ENCODE data around the gene EIF4G1. TPM values are rescaled to one million over a fixed set of nuclear protein-coding genes. Genes with fewer than 3 reads are reported as not detected.
A peak's percentile ranks its signal among the peaks of the same experiment; 100 is the strongest.

The EIF4G1 gene
- total and polyA plus RNA-seq, 10 of the 15 experiments (the other 5 are each of a cell fraction or from before 2014, with no cell fraction given) = 5.7 to 462 (median 237) TPM

DNA sequence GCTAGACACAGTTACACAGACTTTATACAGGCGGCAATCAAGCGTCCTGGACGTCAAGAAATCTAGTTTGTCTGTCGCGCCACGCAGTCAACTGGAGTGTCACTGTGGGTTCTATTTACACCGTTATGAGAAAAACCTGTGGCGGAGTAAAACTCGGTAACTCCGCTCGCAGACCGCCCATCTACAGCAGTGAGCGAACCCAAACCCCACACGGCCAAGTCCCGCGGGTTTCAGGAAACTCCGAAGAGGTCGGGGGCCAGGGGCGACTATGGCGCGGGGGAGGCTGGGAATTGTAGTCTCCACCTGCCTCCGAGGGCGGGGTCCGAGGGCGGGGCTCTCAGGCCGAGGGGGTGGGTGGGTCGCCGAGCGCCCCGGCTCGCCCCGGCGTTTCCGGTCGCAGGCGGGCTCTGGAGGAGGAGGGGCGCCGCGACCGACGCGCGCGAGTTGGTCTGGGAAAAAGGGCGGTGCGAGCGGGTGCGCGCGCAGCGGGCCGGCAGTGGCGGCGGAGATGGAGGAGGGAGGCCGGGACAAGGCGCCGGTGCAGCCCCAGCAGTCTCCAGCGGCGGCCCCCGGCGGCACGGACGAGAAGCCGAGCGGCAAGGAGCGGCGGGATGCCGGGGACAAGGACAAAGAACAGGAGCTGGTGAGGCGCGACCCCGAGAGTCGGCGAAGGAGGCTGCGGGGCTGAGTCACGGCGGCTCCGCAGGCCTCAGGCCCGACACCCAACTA lies 15.5 kb upstream of the EIF4G1 start, which contains the start of gene PSMD2 (continued):
- TF ChIP-seq, protein P1, sequence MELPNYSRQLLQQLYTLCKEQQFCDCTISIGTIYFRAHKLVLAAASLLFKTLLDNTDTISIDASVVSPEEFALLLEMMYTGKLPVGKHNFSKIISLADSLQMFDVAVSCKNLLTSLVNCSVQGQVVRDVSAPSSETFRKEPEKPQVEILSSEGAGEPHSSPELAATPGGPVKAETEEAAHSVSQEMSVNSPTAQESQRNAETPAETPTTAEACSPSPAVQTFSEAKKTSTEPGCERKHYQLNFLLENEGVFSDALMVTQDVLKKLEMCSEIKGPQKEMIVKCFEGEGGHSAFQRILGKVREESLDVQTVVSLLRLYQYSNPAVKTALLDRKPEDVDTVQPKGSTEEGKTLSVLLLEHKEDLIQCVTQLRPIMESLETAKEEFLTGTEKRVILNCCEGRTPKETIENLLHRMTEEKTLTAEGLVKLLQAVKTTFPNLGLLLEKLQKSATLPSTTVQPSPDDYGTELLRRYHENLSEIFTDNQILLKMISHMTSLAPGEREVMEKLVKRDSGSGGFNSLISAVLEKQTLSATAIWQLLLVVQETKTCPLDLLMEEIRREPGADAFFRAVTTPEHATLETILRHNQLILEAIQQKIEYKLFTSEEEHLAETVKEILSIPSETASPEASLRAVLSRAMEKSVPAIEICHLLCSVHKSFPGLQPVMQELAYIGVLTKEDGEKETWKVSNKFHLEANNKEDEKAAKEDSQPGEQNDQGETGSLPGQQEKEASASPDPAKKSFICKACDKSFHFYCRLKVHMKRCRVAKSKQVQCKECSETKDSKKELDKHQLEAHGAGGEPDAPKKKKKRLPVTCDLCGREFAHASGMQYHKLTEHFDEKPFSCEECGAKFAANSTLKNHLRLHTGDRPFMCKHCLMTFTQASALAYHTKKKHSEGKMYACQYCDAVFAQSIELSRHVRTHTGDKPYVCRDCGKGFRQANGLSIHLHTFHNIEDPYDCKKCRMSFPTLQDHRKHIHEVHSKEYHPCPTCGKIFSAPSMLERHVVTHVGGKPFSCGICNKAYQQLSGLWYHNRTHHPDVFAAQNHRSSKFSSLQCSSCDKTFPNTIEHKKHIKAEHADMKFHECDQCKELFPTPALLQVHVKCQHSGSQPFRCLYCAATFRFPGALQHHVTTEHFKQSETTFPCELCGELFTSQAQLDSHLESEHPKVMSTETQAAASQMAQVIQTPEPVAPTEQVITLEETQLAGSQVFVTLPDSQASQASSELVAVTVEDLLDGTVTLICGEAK (IDR thresholded peaks at IDR 0.05; ENCODE audit: borderline replicate concordance) = 0 out of 2 replicates have a peak, but pooled peaks have one; percentile 57
- peak; percentile 49 for TF ChIP-seq TAF1 (IDR thresholded peaks at IDR 0.05; ENCODE audit: borderline replicate concordance, low read depth, low read length)
- peak; percentile 77 for TF ChIP-seq BRCA1 (IDR thresholded peaks at IDR 0.05; ENCODE audit: low read depth, low read length)
- no peak for TF ChIP-seq POU2F2 (IDR thresholded peaks at IDR 0.05; ENCODE audit: borderline replicate concordance, low read depth, low read length)
- TF ChIP-seq DPF2 (IDR thresholded peaks at IDR 0.05) = 0 out of 2 replicates have a peak, but pooled peaks have one; percentile 14
- TF ChIP-seq NRF1 (conservative IDR thresholded peaks at IDR 0.05; ENCODE audit: low read depth, low read length) = peak; percentile 45; the same call in 1 of the 2 replicates
- no peak for TF ChIP-seq IRF4 (IDR thresholded peaks at IDR 0.05; ENCODE audit: low read depth, low read length)
- TF ChIP-seq MXI1 (IDR thresholded peaks at IDR 0.05; ENCODE audit: low read depth, low read length) = peak; percentile 73; the same call in 1 of the 2 replicates
- no peak for TF ChIP-seq SRF (IDR thresholded peaks at IDR 0.05; ENCODE audit: low read depth in 2 of 2, low read length in 2 of 2)
- TF ChIP-seq LARP7 (IDR thresholded peaks at IDR 0.05) = peak; percentile 75; the same call in 1 of the 2 replicates
- TF ChIP-seq CREM (IDR thresholded peaks at IDR 0.05; ENCODE audit: low read depth) = 0 out of 2 replicates have a peak, but pooled peaks have one; percentile 29
- TF ChIP-seq, protein P2, sequence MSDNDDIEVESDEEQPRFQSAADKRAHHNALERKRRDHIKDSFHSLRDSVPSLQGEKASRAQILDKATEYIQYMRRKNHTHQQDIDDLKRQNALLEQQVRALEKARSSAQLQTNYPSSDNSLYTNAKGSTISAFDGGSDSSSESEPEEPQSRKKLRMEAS (IDR thresholded peaks at IDR 0.05; ENCODE audit: low read depth, low read length) = peak; percentile 49; the same call in 1 of the 2 replicates
- 0 out of 2 replicates have a peak, but pooled peaks have one; percentile 30 for TF ChIP-seq NR2F1 (conservative IDR thresholded peaks at IDR 0.05)
- TF ChIP-seq IKZF1 (conservative IDR thresholded peaks at IDR 0.05) = peak; percentile 67; the same call in 1 of the 2 replicates
- TF ChIP-seq SMAD5 (IDR thresholded peaks at IDR 0.05; ENCODE audit: low read depth) = peak; percentile 25; the same call in 1 of the 2 replicates
- TF ChIP-seq, protein P3, sequence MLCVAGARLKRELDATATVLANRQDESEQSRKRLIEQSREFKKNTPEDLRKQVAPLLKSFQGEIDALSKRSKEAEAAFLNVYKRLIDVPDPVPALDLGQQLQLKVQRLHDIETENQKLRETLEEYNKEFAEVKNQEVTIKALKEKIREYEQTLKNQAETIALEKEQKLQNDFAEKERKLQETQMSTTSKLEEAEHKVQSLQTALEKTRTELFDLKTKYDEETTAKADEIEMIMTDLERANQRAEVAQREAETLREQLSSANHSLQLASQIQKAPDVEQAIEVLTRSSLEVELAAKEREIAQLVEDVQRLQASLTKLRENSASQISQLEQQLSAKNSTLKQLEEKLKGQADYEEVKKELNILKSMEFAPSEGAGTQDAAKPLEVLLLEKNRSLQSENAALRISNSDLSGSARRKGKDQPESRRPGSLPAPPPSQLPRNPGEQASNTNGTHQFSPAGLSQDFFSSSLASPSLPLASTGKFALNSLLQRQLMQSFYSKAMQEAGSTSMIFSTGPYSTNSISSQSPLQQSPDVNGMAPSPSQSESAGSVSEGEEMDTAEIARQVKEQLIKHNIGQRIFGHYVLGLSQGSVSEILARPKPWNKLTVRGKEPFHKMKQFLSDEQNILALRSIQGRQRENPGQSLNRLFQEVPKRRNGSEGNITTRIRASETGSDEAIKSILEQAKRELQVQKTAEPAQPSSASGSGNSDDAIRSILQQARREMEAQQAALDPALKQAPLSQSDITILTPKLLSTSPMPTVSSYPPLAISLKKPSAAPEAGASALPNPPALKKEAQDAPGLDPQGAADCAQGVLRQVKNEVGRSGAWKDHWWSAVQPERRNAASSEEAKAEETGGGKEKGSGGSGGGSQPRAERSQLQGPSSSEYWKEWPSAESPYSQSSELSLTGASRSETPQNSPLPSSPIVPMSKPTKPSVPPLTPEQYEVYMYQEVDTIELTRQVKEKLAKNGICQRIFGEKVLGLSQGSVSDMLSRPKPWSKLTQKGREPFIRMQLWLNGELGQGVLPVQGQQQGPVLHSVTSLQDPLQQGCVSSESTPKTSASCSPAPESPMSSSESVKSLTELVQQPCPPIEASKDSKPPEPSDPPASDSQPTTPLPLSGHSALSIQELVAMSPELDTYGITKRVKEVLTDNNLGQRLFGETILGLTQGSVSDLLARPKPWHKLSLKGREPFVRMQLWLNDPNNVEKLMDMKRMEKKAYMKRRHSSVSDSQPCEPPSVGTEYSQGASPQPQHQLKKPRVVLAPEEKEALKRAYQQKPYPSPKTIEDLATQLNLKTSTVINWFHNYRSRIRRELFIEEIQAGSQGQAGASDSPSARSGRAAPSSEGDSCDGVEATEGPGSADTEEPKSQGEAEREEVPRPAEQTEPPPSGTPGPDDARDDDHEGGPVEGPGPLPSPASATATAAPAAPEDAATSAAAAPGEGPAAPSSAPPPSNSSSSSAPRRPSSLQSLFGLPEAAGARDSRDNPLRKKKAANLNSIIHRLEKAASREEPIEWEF (IDR thresholded peaks at IDR 0.05; ENCODE audit: insufficient replicate concordance, low read depth, low read length) = no peak
- TF ChIP-seq CBFB (IDR thresholded peaks at IDR 0.05; ENCODE audit: low read depth) = peak; percentile 55; the same call in 1 of the 2 replicates
